Measurements from ENCODE around the gene NRTN. TPM values are rescaled to one million over a fixed set of nuclear protein-coding genes. Genes with fewer than 3 reads are reported as not detected.
"Not testable (repeated sequence)": the region's sequence is repeated elsewhere in the genome, so short reads cannot be mapped to it uniquely, and the experiment has no call there.

The NRTN gene
- total and polyA plus RNA-seq, 4 experiments from 2014 or later = 0.34 to 0.91 (median 0.51) TPM

GRCh38 chr19:5839065-5840017 is 34.5 kb downstream of the NRTN start, which contains the start of gene FUT6:
Gene FUT6 (minus strand): TSS chr19:5839702. CDS start chr19:5832567, 7,135 bp downstream.
- intact Hi-C loops (cut with micrococcal nuclease) = no loop called here
- Mint-ChIP-seq H3K4me3 (no peak within 1 kb of the TSS), H3K36me3 (no peaks in the 10 kb centered on the region), H3K27ac (no peak within 1 kb of the TSS), H3K9me3 (peaks cover 0 to 3% (median 0%) of the 10 kb centered on the region in 8 donors), H3K27me3 (peaks cover 2 to 6% of the 10 kb centered on the region in 2 donors), H3K4me1 (peaks cover 0 to 7% (median under 1%) of the 10 kb centered on the region in 4 donors)
- POLR2A ChIA-PET (ENCODE audit: partially characterized antibody) = no interaction called here
- H3K4me3 ChIP-seq (ENCODE audit: low read length in 2 of 2) = no peak within 1 kb of the TSS
- no peaks in the 10 kb centered on the region for H3K9me3 ChIP-seq (ENCODE audit: control insufficient read depth in 1 of 2, low read length in 2 of 2)
- no peaks in the 10 kb centered on the region for H3K4me1 ChIP-seq (ENCODE audit: insufficient read depth, low read length)
- DNase-seq = no peak
- H3K27ac ChIP-seq (ENCODE audit: low read depth, low read length) = no peak within 1 kb of the TSS
- H3K36me3 ChIP-seq (ENCODE audit: insufficient read depth, low read length) = no peaks in the 10 kb centered on the region
- CTCF ChIA-PET (ENCODE audit: partially characterized antibody) = no interaction called here
- no peaks in the 10 kb centered on the region for H3K27me3 ChIP-seq (ENCODE audit: insufficient read depth, low read length)

GRCh38 chr19:5841735-5842111 is 36.9 kb downstream of the NRTN start:
- H3K9me3 ChIP-seq (ENCODE audit: control insufficient read depth in 1 of 2, low read length in 2 of 2); H3K36me3 ChIP-seq (ENCODE audit: insufficient read depth, low read length); H3K4me3 Mint-ChIP-seq; H3K4me1 Mint-ChIP-seq; H3K4me3 ChIP-seq (ENCODE audit: low read length in 2 of 2); H3K9me3 Mint-ChIP-seq; H3K4me1 ChIP-seq (ENCODE audit: insufficient read depth, low read length); H3K27ac Mint-ChIP-seq; intact Hi-C loops (cut with micrococcal nuclease); POLR2A ChIA-PET (ENCODE audit: partially characterized antibody); CTCF ChIA-PET (ENCODE audit: partially characterized antibody); H3K27me3 Mint-ChIP-seq; DNase-seq; H3K27me3 ChIP-seq (ENCODE audit: insufficient read depth, low read length); H3K27ac ChIP-seq (ENCODE audit: low read depth, low read length); H3K36me3 Mint-ChIP-seq: not testable (repeated sequence)

GRCh38 chr19:5843295-5843927 is 38.5 kb downstream of the NRTN start:
- Mint-ChIP-seq H3K9me3 (no peaks in the 10 kb centered on the region), H3K27ac (no peak overlapping the region), H3K4me1 (peaks cover 0 to 2% (median under 1%) of the 10 kb centered on the region in 4 donors), H3K4me3 (no peak overlapping the region), H3K27me3 (peaks cover 2 to 3% of the 10 kb centered on the region in 2 donors), H3K36me3 (no peaks in the 10 kb centered on the region)
- no peaks in the 10 kb centered on the region for H3K4me1 ChIP-seq (ENCODE audit: insufficient read depth, low read length)
- no peak for DNase-seq
- no peaks in the 10 kb centered on the region for H3K36me3 ChIP-seq (ENCODE audit: insufficient read depth, low read length)
- H3K27me3 ChIP-seq (ENCODE audit: insufficient read depth, low read length) = no peaks in the 10 kb centered on the region
- CTCF ChIA-PET (ENCODE audit: partially characterized antibody) = no interaction called here
- no peaks in the 10 kb centered on the region for H3K9me3 ChIP-seq (ENCODE audit: control insufficient read depth in 1 of 2, low read length in 2 of 2)
- POLR2A ChIA-PET (ENCODE audit: partially characterized antibody) = no interaction called here
- no peak overlapping the region for H3K27ac ChIP-seq (ENCODE audit: low read depth, low read length)
- intact Hi-C loops (cut with micrococcal nuclease) = no loop called here
- H3K4me3 ChIP-seq (ENCODE audit: low read length in 2 of 2) = no peak overlapping the region

- intact Hi-C loops (cut with micrococcal nuclease) = no loop called here
- Mint-ChIP-seq H3K27me3 (peaks cover 2 to 3% of the 10 kb centered on the region in 2 donors), H3K9me3 (no peaks in the 10 kb centered on the region), H3K4me3 (no peak overlapping the region), H3K4me1 (no peaks in the 10 kb centered on the region), H3K36me3 (no peaks in the 10 kb centered on the region), H3K27ac (no peak overlapping the region)
- no peak for DNase-seq
- POLR2A ChIA-PET (ENCODE audit: partially characterized antibody) = no interaction called here
- H3K4me1 ChIP-seq (ENCODE audit: insufficient read depth, low read length) = no peaks in the 10 kb centered on the region
- H3K27me3 ChIP-seq (ENCODE audit: insufficient read depth, low read length) = no peaks in the 10 kb centered on the region
- CTCF ChIA-PET (ENCODE audit: partially characterized antibody) = interaction anchor here (0.6 kb wide), 1 partner anchor 1047 kb away, joined by 3 read pairs; no protein-coding TSS in a partner anchor
- no peaks in the 10 kb centered on the region for H3K36me3 ChIP-seq (ENCODE audit: insufficient read depth, low read length)
- H3K27ac ChIP-seq (ENCODE audit: low read depth, low read length) = no peak overlapping the region
- H3K4me3 ChIP-seq (ENCODE audit: low read length in 2 of 2) = no peak overlapping the region
- H3K9me3 ChIP-seq (ENCODE audit: control insufficient read depth in 1 of 2, low read length in 2 of 2) = no peaks in the 10 kb centered on the region
These were observed 39.9 kb downstream of the NRTN start for GRCh38 chr19:5844456-5845433.

- H3K27ac Mint-ChIP-seq; DNase-seq; H3K27me3 Mint-ChIP-seq; intact Hi-C loops (cut with micrococcal nuclease); H3K27ac ChIP-seq (ENCODE audit: low read depth, low read length); H3K27me3 ChIP-seq (ENCODE audit: insufficient read depth, low read length); H3K4me3 Mint-ChIP-seq; CTCF ChIA-PET (ENCODE audit: partially characterized antibody); H3K4me1 Mint-ChIP-seq; H3K36me3 Mint-ChIP-seq; H3K4me1 ChIP-seq (ENCODE audit: insufficient read depth, low read length); H3K4me3 ChIP-seq (ENCODE audit: low read length in 2 of 2); POLR2A ChIA-PET (ENCODE audit: partially characterized antibody); H3K9me3 Mint-ChIP-seq; H3K36me3 ChIP-seq (ENCODE audit: insufficient read depth, low read length); H3K9me3 ChIP-seq (ENCODE audit: control insufficient read depth in 1 of 2, low read length in 2 of 2): not testable (repeated sequence)
These were observed 43.0 kb downstream of the NRTN start for GRCh38 chr19:5847846-5848245.

- DNase-seq; H3K27ac Mint-ChIP-seq; intact Hi-C loops (cut with micrococcal nuclease); H3K27me3 Mint-ChIP-seq; H3K27me3 ChIP-seq (ENCODE audit: insufficient read depth, low read length); H3K36me3 ChIP-seq (ENCODE audit: insufficient read depth, low read length); POLR2A ChIA-PET (ENCODE audit: partially characterized antibody); H3K9me3 Mint-ChIP-seq; H3K4me1 Mint-ChIP-seq; H3K27ac ChIP-seq (ENCODE audit: low read depth, low read length); H3K4me1 ChIP-seq (ENCODE audit: insufficient read depth, low read length); H3K4me3 Mint-ChIP-seq; H3K4me3 ChIP-seq (ENCODE audit: low read length in 2 of 2); H3K9me3 ChIP-seq (ENCODE audit: control insufficient read depth in 1 of 2, low read length in 2 of 2); H3K36me3 Mint-ChIP-seq; CTCF ChIA-PET (ENCODE audit: partially characterized antibody): not testable (repeated sequence)
These were observed 43.8 kb downstream of the NRTN start for GRCh38 chr19:5848621-5849020.

GRCh38 chr19:5850189-5850588 is 45.3 kb downstream of the NRTN start:
- CTCF ChIA-PET (ENCODE audit: partially characterized antibody) = no interaction called here
- no peak for DNase-seq
- H3K4me3 ChIP-seq (ENCODE audit: low read length in 2 of 2) = no peak overlapping the region
- POLR2A ChIA-PET (ENCODE audit: partially characterized antibody) = no interaction called here
- H3K4me3 Mint-ChIP-seq = no peak overlapping the region
- H3K9me3 ChIP-seq (ENCODE audit: control insufficient read depth in 1 of 2, low read length in 2 of 2) = no peaks in the 10 kb centered on the region
- no peak overlapping the region for H3K27ac ChIP-seq (ENCODE audit: low read depth, low read length)
- no peaks in the 10 kb centered on the region for H3K4me1 ChIP-seq (ENCODE audit: insufficient read depth, low read length)
- no peaks in the 10 kb centered on the region for H3K27me3 Mint-ChIP-seq
- H3K4me1 Mint-ChIP-seq = no peaks in the 10 kb centered on the region
- no peaks in the 10 kb centered on the region for H3K9me3 Mint-ChIP-seq
- no peaks in the 10 kb centered on the region for H3K27me3 ChIP-seq (ENCODE audit: insufficient read depth, low read length)
- H3K27ac Mint-ChIP-seq = no peak overlapping the region
- intact Hi-C loops (cut with micrococcal nuclease) = no loop called here
- H3K36me3 ChIP-seq (ENCODE audit: insufficient read depth, low read length) = no peaks in the 10 kb centered on the region
- no peaks in the 10 kb centered on the region for H3K36me3 Mint-ChIP-seq
